K562 (cell line): ENCODE measurements around the gene CS. TPM values are rescaled to one million over a fixed set of nuclear protein-coding genes. Genes with fewer than 3 reads are reported as not detected.

Source experiments
- ASH1L ChIP-seq: fragments of 450-650 bp; IDR thresholded peaks from 2 replicates; pipeline ENCODE4 v1.6.1; 2018; ENCODE audit warnings: borderline replicate concordance, mild to moderate bottlenecking, low read depth; ENCODE audit not compliant: partially characterized antibody
- CGGBP1 ChIP-seq: fragments of 250-450 bp; sonication (Bioruptor Pico); IDR thresholded peaks from 2 replicates; pipeline ENCODE4 v1.9.0; 2021; ENCODE audit warnings: mild to moderate bottlenecking
- MGA ChIP-seq: fragments of 450-650 bp; IDR thresholded peaks from 2 replicates; pipeline ENCODE4 v1.6.1; 2016; ENCODE audit warnings: mild to moderate bottlenecking, moderate library complexity
- SRSF3 ChIP-seq: fragments of 200-400 bp; formaldehyde crosslinking; IDR thresholded peaks from 2 replicates; pipeline ENCODE4 v1.6.1; 2016; ENCODE audit warnings: mild to moderate bottlenecking, low read length, moderate library complexity; ENCODE audit not compliant: insufficient read depth
- TAF1 ChIP-seq: IDR thresholded peaks from 2 replicates; pipeline ENCODE4 v1.6.1; 2011; ENCODE audit warnings: mild to moderate bottlenecking, low read length, moderate library complexity; ENCODE audit not compliant: insufficient read depth, control insufficient read depth, severe bottlenecking; ENCODE audit errors: extremely low read depth
- TCF3 ChIP-seq: sonication (generic); formaldehyde crosslinking; IDR thresholded peaks from 2 replicates; pipeline ENCODE4 v1.4.0; 2020; ENCODE audit warnings: mild to moderate bottlenecking, missing genetic modification reagents
- ZBTB33 ChIP-seq: sonication (generic); formaldehyde crosslinking; IDR thresholded peaks from 2 replicates; pipeline ENCODE4 v1.8.1; 2023; ENCODE audit warnings: mild to moderate bottlenecking, missing genetic modification reagents
- ZKSCAN8 ChIP-seq: fragments of 200-800 bp; sonication (Bioruptor generic); IDR thresholded peaks from 2 replicates; pipeline ENCODE4 v1.6.1; 2016; ENCODE audit warnings: missing genetic modification characterization, missing compliant biosample characterization
- ZNF197 ChIP-seq: fragments of 200-800 bp; sonication (Bioruptor generic); IDR thresholded peaks from 2 replicates; pipeline ENCODE4 v1.6.1; 2016; ENCODE audit warnings: low read depth, missing genetic modification characterization, missing compliant biosample characterization
- polyA plus RNA-seq, 8 experiments: library from polyadenylated mRNA; depleted of rRNA in 4 of 8; stranded (reverse) in 5 of 8; unstranded in 3 of 8; fragments of >200 nt; fragmentation: Nextera tagmentation in 2 of 8; fragmentation: Illumina TruSeq in 1 of 8; extraction: Ambion mirVana in 2 of 8; extraction: Trizol in 1 of 8; gene quantifications; 2 replicates each; pipeline versions ENCODE4 v1.2.1 to v1.2.3, GENCODE V29; 2011 to 2014; ENCODE audit warnings: inconsistent platforms in 1 of 8, missing spikeins in 1 of 8
- total RNA-seq, 7 experiments: library from RNA; depleted of rRNA in 6 of 7; stranded (reverse); fragments of >200 nt in 6 of 7; fragmentation: Illumina TruSeq in 2 of 7; extraction: Trizol in 2 of 7; gene quantifications; 2 replicates each; pipeline versions ENCODE4 v1.2.1 to v1.2.3, GENCODE V29; 2011 to 2021; ENCODE audit warnings: low replicate concordance in 1 of 7
- TF ChIP-seq, protein P1 (sequence below): fragments of 450-650 bp; formaldehyde crosslinking; IDR thresholded peaks from 2 replicates; pipeline ENCODE4 v1.4.0; 2020; ENCODE audit warnings: mild to moderate bottlenecking, moderate library complexity

The CS gene
- total and polyA plus RNA-seq, 9 of the 15 experiments (the other 6 are each of a cell fraction or from before 2014, with no cell fraction given) = 99.9 to 390 (median 149) TPM

DNA sequence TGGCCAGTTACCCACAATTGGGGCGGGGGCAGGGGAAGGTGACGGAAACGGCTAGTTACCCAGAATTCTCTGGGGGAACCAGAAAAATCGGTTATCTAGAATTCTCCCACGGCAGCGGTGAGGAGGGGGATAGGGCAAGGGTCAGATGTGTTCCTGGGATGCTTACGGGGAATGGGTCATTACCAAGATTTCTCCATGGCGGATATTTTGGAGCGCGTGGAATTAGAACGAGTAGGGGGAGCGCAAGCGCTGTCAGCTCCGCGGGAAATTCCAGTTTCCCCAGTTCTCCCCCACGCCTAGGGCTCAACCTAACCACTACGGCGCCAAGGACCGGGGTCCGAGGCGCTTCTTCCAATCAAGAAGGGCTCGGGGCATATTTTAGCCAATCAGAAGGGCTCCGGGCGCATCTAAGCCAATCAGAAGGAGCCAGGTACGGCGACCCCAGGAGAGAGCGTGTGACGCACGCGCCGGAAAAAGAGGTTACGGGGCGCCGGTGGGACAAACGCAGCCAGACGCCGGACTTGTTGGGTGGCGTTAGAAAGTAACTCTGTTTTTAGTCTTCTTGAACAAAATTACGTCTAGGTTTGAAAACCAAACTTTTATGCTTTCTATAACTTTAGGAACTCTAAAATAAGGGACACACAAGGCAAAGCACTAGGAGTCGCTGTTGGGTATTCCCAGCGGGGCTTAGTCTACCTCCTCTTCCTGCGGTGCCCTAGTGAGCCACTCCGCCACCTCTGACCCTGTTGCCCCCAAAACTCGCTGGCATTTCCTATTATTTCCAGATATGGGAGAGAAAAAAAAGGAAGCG, 33.8 kb upstream of the CS start, which contains the start of gene PAN2 (continued):
- TF ChIP-seq MGA (peak; percentile 92), SRSF3 (no peak), ZBTB33 (CRISPR knock-in tag) (peak; percentile 47), ASH1L (peak; percentile 96), TAF1 (peak; percentile 81), ZKSCAN8 (CRISPR knock-in tag) (peak; percentile 79; the same call in 1 of the 2 replicates), ZNF197 (CRISPR knock-in tag) (peak; percentile 82; the same call in 1 of the 2 replicates), CGGBP1 (no peak), TCF3 (CRISPR knock-in tag) (no peak)
- TF ChIP-seq, protein P1, sequence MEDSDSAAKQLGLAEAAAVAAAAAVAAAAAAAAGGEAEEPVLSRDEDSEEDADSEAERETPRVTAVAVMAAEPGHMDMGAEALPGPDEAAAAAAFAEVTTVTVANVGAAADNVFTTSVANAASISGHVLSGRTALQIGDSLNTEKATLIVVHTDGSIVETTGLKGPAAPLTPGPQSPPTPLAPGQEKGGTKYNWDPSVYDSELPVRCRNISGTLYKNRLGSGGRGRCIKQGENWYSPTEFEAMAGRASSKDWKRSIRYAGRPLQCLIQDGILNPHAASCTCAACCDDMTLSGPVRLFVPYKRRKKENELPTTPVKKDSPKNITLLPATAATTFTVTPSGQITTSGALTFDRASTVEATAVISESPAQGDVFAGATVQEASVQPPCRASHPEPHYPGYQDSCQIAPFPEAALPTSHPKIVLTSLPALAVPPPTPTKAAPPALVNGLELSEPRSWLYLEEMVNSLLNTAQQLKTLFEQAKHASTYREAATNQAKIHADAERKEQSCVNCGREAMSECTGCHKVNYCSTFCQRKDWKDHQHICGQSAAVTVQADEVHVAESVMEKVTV = no peak
